HG03432 (cell line): ENCODE results near the gene TXNDC11.
A peak's percentile ranks its signal among the peaks of the same experiment; 100 is the strongest.
"Not testable (repeated sequence)": the region's sequence is repeated elsewhere in the genome, so short reads cannot be mapped to it uniquely, and the experiment has no call there.

ENCODE experiments used
- ATAC-seq: cut with Tn5 transposase; IDR thresholded peaks from one replicate; pipeline ENCODE4 v1.9.1; 2021; ENCODE audit warnings: mild to moderate bottlenecking, moderate library complexity; ENCODE audit not compliant: unreplicated experiment

Gene TXNDC11

GRCh38 chr16:11742536-11743307, at the start of gene TXNDC11:
TXNDC11 (minus strand) TSS chr16:11742857; CDS start chr16:11742730, 127 bp downstream.
- peak; percentile 93 for ATAC-seq

DNA sequence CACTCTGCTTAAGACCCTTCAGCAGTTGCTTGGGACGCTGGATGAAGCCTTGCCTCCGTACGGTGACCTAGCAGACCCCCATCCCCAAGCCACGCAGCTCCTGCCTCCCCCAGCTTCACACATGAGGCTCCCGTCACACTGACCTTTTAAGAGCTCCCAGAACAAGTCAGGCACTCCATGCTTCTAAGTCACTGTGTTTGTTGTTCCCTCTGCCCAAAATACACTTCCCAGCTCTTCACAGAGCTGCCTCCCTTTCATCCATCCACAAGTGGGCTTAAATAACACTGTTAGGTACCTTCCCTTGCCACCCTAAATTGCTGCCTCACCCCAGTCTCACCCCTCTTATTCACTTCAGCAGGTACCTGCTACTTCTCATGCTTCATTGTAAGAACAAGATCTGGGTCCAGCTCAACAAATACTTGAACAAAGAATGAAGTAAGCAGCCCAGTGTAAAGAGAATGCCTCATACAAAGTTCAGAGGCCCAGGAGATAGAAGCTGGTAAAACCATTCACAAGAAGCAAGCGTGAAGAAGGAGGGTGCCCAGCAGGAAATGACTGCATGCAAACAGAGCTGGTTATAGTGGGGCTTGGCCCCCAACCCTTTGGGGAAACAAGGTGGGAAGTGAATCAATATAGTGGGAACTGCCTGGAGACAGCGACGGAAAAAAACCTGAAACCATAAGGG, 48.6 kb upstream of the TXNDC11 start:
- no peak for ATAC-seq

GRCh38 chr16:11788914-11789313, 46.3 kb upstream of the TXNDC11 start:
- no peak for ATAC-seq

DNA sequence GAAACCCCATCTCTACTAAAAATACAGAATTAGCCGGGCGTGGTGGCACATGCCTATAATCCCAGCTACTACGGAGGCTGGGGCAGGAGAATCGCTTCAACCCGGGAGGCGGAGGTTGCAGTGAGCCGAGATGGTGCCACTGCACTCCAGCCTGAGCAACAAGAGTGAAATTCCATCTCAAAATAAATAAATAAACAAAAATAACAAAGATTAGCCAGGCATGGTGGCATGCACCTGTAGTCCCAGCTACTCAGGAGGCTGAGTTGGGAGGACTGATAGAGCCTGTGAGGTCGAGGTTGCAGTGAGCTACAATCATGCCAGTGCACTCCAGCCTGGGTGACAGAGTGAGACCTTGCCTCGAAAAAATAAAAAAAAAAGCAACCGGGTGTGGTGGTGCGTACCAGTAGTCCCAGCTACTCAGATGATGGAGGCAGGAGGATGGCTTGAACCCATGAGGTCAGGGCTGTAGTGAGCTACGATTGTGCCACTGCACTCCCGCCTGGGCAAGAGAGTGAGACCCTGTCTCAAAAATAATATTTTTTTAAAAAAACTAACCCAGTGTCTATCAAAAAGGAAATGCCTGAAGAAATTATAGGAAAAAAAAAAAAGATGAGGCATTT, 42.4 kb upstream of the TXNDC11 start:
- ATAC-seq: not testable (repeated sequence)

- ATAC-seq: not testable (repeated sequence)
Measured at GRCh38 chr16:11784381-11784780, 41.7 kb upstream of the TXNDC11 start.

DNA sequence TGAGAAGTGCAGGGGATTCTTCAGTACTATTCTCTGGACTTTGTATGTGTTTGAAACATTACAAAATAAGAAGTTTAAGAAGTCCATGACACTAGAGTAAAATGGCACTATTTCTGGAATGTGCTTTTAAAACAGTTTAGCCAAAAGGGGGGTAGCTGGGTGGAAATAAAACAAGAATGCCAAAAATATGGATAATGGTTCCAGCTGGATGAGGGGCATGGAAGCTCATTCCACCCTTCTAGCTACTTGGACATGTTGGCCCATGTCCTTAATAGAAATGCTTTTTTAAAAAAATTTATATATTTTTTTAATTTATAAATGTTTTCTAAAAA, 41.3 kb upstream of the TXNDC11 start:
- ATAC-seq: no peak

DNA sequence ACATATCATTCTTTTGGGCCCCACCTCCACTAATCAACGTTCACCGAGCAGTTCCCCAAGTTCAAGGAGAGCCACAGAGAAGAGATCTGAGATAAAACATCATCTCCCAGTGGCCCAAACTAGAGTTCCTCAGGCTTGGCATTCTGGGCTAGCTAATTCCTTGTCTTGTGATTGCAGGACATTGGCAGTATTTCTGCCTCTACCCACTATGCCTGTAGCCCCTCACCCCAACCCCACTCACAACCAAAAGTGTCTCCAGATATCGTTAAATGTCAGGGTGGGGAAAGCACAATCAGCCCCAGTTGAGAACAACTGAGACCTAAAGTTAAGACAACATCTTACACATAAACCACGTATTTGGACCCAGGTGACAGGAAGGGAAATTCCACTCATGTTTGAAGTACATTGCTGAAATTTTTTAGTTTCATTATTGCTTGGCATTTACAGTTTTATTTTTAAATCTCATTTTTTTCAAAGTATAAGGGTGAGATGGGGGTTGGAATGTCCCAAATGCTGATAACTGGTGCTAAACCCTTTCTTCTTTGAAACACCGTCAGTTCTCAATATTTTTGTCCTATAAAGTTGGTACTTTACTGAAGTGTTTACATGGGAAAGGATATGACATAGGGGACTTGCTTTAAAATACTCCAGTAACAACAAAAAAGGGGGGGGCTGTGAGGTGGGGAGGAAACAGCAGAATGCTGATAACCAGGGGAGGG, 40.8 kb upstream of the TXNDC11 start:
- peak; percentile 66 for ATAC-seq

DNA sequence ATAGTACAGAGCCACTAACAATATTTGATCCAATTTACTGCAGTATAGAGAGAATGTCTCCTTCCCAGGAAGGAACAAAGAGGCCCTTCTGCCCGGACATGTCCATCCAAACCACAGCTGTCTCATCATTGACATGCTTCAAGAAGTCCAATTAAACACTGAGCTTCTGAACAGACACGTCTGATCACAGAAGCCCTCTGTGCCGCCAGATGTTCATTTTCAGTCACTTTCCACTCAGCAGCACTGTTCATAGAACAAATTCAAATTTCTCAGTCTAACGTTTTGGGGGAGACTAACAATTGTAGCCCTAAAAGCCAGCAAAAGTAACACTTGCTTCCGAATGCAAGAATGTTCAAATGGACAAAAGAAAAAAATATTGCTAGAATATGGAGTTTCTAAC, 39.1 kb upstream of the TXNDC11 start:
- ATAC-seq: no peak

DNA sequence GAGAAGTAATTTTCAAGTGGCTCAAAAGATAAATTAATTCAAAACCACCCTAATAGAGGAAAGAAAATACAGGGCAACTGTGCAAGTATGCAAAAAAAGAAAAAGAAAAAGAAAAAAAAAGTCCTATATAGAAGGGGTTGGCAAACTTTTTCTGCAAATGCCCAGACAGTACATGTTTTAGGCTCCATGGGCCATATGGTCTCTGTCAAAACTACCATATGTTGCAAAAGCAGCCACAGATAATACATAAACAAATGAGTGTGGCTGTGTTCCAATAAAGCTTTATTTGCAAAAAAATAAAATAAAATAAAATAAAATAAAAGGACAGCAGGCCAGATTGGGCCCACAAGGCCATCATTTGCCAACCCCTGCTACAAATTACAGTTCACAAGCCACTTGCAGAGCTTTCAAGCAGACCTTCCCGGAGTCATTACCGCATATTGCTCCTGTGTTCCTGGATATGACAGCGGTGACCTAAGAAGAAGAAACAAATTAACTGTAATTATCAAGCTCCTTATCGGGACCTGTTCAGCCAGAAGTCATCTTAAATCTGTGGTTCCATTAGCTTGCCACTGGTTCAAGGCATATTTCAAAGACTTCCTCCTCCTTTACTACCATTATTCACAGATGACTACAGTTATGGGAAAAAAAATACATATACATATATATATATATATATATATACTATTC, 38.5 kb upstream of the TXNDC11 start:
- no peak for ATAC-seq

- ATAC-seq: no peak
Measured at GRCh38 chr16:11779074-11779473, 36.4 kb upstream of the TXNDC11 start.

GRCh38 chr16:11774065-11774626, 31.5 kb upstream of the TXNDC11 start:
- no peak for ATAC-seq

DNA sequence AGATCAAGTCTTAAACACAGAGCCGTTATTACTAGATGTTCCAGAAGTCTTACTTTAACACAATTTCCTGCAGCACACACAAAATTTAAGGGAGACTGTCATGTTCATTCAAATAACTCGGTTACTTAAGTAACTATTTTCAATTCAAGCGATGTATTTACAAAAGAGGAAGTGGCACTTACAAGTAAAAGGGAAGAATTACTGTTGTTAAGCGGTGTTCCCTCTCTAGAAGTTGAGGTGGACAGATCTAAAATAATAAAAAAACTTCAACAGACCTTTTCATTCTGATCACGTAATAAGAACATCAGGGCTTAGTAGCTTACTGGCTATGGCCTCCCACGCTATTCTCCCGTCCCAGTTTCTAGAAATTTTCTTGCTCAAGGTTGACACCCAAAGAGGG, 26.2 kb upstream of the TXNDC11 start:
- ATAC-seq: no peak

DNA sequence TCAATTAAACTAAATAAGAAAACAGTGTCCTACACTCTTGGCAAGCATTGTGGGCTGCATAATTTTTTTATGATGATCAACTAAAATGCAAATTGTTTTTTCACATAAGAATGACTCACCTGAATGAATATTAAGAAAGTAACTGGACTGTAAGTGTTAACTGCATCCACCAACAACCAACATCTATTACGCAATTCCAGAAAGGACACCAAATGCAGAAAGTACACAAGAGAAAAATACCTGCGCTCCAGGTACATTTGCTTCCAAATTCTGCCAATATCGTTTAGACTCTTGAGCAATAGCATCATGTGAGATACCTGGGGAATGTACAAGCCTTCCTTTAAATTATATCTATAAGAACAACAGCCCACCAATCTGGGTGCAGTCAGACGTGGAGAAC, 19.8 kb upstream of the TXNDC11 start:
- ATAC-seq: no peak

- no peak for ATAC-seq
Measured at GRCh38 chr16:11759997-11760396, 17.3 kb upstream of the TXNDC11 start.

DNA sequence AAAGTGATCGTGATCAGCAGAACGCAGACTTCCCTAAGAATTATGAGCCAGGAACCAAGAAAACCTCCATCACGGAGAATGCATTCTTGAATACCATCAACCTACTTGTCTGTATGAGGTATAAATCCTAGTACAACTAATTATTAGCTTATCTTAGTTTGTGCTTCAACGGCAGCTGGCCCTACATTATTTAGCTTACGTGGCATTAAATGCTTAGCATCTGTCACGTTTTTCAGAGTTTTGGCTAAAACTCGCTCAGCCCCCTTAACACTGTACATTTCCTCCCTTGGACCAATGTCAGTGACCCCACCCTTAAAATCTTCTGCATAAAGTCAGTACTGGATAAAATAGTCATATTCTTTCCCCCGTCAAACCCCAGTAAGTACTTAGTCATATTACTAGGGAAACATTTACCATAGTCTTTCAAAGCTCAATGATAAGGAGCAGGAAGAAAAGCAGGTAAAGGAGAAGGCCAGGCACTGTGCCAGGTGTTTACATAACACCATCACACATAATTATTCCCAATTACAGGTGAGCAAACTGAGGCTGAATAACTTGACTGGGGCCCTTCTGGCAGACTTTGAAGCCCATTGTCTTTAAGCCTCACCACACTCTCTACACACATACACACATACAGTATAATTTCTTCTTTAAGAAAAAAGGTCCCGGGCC, 16.6 kb upstream of the TXNDC11 start:
- ATAC-seq: no peak

DNA sequence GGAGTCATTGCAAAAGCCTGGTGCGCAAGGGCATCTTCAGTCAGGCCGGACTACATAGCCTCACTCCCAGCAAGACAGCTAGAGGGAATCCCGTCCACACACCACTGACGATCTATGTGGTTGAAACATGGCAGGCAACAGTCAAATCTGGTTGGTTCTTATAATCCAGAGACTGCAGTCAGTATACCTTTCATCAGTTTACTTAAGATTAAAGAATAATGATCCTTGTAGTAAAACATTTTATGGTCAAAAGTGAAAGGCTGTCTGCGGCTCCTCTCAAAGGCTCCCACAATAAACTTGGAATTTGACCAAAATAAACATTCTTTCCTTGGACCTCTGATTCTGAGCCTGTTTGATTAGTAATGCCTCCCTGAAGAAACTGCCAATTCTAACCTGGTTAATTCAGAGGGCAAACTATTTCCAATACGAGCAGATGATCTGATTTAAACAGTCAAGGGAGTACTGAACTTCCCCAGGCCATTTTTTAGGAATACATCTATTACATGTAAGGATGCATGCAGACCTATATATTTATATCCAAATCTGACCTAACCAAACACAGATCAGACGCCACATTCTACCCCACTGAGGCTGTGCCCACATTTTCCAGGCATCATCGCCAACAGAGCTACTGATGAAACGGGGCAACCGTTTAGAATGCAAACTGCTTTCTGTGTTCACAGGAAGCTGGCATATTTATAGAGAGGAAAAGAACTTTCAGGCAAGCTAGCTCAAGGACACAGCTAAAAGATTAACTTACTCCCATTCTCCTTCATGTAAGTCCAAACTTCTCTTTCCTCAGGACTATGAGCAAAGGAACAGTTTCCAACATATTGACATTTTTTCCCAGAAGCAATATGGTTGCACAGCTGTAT, 15.3 kb upstream of the TXNDC11 start:
- no peak for ATAC-seq

- no peak for ATAC-seq
Measured at GRCh38 chr16:11756248-11756647, 13.6 kb upstream of the TXNDC11 start.

DNA sequence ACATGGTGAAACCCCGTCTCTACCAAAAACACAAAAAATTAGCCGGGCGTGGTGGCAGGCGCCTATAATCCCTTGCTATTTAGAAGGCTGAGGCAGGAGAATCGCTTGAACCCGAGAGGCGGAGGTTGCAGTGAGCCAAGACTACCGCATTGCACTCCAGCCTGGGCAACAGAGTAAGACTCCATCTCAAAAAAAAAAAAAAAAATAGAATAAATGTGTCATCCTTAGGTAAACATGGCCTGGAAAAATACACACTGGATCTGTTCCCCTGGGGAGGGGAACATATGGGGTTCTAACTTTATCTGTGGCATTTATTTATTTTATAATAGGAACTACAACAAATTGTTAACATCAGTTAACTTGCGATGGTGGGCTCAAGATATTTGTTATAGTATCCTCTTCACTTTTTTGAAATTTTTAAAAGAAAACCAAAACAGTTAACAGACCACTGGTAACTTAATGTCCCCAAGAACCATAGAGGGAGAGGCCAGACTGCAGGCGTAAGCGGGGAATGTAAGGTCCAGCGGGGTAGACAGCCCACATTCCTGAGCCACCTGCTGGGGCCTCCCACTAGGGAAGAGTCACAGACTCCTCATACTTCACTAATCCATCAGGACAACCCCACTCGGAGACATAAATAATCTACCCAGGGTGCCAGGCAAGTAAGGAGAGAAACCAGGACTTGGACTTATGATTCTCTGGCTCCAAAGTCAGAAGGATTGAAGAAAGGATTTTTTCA, 12.5 kb upstream of the TXNDC11 start:
- ATAC-seq: no peak
